Measurements from ENCODE around the gene DVL2.

DNA sequence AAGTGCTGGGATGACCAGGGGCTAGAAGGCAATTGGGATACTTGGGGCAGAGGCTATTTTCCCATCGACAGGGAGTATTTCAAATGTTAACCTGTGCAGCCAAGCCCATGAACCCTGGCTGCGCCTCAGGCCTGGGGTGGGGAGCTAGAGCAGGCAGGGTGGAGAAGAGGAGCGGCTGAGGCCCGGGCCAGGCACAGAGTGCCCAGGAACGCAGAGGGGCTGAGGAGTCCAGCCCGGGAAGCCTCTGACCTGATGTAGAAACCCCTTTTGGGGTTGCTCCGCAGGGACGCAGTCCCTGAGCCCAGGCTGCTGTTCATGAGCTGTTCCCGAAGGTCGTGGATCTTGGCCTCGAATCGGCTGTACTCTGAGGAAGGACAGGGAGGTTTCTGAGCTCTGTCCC lies 38.3 kb downstream of the DVL2 start:
- TF ChIP-seq, protein P1, sequence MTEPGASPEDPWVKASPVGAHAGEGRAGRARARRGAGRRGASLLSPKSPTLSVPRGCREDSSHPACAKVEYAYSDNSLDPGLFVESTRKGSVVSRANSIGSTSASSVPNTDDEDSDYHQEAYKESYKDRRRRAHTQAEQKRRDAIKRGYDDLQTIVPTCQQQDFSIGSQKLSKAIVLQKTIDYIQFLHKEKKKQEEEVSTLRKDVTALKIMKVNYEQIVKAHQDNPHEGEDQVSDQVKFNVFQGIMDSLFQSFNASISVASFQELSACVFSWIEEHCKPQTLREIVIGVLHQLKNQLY (CRISPR knock-in tag; IDR thresholded peaks at IDR 0.05) = no peak
- no peak for TF ChIP-seq CREM (CRISPR knock-in tag; IDR thresholded peaks at IDR 0.05)
- TF ChIP-seq, protein P2, sequence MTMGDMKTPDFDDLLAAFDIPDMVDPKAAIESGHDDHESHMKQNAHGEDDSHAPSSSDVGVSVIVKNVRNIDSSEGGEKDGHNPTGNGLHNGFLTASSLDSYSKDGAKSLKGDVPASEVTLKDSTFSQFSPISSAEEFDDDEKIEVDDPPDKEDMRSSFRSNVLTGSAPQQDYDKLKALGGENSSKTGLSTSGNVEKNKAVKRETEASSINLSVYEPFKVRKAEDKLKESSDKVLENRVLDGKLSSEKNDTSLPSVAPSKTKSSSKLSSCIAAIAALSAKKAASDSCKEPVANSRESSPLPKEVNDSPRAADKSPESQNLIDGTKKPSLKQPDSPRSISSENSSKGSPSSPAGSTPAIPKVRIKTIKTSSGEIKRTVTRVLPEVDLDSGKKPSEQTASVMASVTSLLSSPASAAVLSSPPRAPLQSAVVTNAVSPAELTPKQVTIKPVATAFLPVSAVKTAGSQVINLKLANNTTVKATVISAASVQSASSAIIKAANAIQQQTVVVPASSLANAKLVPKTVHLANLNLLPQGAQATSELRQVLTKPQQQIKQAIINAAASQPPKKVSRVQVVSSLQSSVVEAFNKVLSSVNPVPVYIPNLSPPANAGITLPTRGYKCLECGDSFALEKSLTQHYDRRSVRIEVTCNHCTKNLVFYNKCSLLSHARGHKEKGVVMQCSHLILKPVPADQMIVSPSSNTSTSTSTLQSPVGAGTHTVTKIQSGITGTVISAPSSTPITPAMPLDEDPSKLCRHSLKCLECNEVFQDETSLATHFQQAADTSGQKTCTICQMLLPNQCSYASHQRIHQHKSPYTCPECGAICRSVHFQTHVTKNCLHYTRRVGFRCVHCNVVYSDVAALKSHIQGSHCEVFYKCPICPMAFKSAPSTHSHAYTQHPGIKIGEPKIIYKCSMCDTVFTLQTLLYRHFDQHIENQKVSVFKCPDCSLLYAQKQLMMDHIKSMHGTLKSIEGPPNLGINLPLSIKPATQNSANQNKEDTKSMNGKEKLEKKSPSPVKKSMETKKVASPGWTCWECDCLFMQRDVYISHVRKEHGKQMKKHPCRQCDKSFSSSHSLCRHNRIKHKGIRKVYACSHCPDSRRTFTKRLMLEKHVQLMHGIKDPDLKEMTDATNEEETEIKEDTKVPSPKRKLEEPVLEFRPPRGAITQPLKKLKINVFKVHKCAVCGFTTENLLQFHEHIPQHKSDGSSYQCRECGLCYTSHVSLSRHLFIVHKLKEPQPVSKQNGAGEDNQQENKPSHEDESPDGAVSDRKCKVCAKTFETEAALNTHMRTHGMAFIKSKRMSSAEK (CRISPR knock-in tag; IDR thresholded peaks at IDR 0.05; ENCODE audit: borderline replicate concordance) = no peak
- TF ChIP-seq, protein P3, sequence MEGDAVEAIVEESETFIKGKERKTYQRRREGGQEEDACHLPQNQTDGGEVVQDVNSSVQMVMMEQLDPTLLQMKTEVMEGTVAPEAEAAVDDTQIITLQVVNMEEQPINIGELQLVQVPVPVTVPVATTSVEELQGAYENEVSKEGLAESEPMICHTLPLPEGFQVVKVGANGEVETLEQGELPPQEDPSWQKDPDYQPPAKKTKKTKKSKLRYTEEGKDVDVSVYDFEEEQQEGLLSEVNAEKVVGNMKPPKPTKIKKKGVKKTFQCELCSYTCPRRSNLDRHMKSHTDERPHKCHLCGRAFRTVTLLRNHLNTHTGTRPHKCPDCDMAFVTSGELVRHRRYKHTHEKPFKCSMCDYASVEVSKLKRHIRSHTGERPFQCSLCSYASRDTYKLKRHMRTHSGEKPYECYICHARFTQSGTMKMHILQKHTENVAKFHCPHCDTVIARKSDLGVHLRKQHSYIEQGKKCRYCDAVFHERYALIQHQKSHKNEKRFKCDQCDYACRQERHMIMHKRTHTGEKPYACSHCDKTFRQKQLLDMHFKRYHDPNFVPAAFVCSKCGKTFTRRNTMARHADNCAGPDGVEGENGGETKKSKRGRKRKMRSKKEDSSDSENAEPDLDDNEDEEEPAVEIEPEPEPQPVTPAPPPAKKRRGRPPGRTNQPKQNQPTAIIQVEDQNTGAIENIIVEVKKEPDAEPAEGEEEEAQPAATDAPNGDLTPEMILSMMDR (IDR thresholded peaks at IDR 0.05) = no peak
- TF ChIP-seq, protein P4, sequence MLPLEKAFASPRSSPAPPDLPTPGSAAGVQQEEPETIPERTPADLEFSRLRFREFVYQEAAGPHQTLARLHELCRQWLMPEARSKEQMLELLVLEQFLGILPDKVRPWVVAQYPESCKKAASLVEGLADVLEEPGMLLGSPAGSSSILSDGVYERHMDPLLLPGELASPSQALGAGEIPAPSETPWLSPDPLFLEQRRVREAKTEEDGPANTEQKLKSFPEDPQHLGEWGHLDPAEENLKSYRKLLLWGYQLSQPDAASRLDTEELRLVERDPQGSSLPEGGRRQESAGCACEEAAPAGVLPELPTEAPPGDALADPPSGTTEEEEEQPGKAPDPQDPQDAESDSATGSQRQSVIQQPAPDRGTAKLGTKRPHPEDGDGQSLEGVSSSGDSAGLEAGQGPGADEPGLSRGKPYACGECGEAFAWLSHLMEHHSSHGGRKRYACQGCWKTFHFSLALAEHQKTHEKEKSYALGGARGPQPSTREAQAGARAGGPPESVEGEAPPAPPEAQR (CRISPR knock-in tag; IDR thresholded peaks at IDR 0.05) = no peak
- TF ChIP-seq, protein P5, sequence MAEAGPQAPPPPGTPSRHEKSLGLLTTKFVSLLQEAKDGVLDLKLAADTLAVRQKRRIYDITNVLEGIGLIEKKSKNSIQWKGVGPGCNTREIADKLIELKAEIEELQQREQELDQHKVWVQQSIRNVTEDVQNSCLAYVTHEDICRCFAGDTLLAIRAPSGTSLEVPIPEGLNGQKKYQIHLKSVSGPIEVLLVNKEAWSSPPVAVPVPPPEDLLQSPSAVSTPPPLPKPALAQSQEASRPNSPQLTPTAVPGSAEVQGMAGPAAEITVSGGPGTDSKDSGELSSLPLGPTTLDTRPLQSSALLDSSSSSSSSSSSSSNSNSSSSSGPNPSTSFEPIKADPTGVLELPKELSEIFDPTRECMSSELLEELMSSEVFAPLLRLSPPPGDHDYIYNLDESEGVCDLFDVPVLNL (CRISPR knock-in tag; IDR thresholded peaks at IDR 0.05; ENCODE audit: borderline replicate concordance, low read depth) = no peak
